Cardiac septum (tissue), 1 donor: ENCODE results near the gene MAPK13. TPM values are rescaled to one million over a fixed set of nuclear protein-coding genes. Genes with fewer than 3 reads are reported as not detected.

Experiments
- DNase-seq: peaks from one replicate; pipeline ENCODE4 v3.0.0-alpha.2; 2020; ENCODE audit warnings: low spot score
- intact Hi-C: fragments of 100-400 bp; cut with DNase I; formaldehyde crosslinking; loops from one replicate; pipeline ENCODE4 v1.14.0; 2022
- total RNA-seq: library from RNA; stranded (reverse); fragmentation: NEBNext Ultra II Directional; extraction: Animal tissue kit (Norgen Biotek cat#: 25700); gene quantifications from one replicate; pipeline ENCODE4 v1.2.1, GENCODE V29; 2021
- donor health status: DM: no; HTN: no; CAD: no.

The MAPK13 gene
- total RNA-seq, 1 donor from 2014 or later: 1.6 TPM

GRCh38 chr6:36141091-36141490, 10.8 kb downstream of the MAPK13 start:
- DNase-seq: no peak
- intact Hi-C loops: no loop called here

DNA sequence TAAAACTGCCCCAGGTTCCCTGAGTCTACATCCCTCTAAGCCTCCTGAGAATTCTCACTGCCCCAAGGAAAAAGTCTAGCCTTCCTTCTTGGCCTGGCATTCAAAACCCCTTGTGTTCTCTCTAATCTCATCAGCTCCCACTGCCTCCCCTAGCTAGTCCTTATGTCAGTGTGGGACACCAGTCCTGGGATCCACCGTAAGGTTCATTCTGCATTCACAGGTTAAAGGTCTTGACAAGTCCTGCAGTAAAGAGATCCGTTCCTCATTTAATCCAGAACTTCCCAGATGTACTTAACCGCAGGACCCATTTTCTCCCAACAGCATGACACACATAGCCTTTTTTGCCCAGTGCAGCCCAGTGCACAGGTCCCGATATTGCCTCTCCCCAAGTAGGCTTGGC, 11.6 kb downstream of the MAPK13 start:
- intact Hi-C loops: no loop called here
- peak; percentile 55 for DNase-seq

- intact Hi-C loops: no loop called here
- DNase-seq: no peak
Measured at GRCh38 chr6:36142971-36143838, 12.9 kb downstream of the MAPK13 start.

- intact Hi-C loops: no loop called here
- DNase-seq: no peak
Measured at GRCh38 chr6:36145495-36145894, 15.2 kb downstream of the MAPK13 start.

GRCh38 chr6:36147294-36147693, 17.0 kb downstream of the MAPK13 start:
- no peak for DNase-seq
- intact Hi-C loops: no loop called here

GRCh38 chr6:36149476-36149875, 19.2 kb downstream of the MAPK13 start:
- intact Hi-C loops: no loop called here
- no peak for DNase-seq

DNA sequence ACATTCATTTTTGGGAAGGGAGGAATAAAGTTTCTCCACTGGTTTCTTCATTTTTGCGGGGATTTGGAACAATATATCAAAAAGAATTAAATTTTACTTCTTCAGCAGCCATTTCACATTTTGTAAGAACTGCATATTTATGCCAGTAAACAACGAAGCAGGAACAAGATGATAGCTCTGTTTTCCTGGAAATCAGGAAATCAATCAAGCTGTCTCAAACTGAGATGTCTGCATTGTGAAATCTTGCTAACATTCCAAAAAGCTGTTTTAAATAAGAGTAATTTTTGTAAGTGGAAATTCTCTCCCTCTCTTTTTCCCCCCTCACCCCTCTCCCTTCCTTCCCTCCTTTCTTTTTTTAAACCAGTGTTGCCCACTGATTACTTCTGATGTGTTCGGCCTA, 20.0 kb downstream of the MAPK13 start:
- intact Hi-C loops: no loop called here
- DNase-seq: no peak

DNA sequence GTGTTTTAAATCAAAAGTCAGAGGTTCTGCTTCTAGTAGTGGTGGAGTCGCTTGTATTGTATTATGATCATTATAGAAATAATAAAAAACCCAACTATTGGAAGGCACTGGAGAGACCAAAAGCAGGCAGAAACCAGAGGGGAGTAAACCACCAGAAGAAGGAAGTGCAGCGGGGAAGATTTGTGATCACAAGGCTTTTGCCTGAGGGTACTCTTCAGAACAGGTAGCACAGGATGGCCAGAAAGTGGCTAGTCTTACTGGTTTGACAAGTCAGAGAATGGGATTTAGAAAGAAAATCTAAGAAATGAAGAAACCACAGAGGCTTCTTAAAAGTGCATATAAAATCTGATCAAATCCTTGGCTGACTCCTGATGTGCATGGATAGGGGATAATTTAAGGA, 24.0 kb downstream of the MAPK13 start:
- DNase-seq: no peak
- intact Hi-C loops: no loop called here

DNA sequence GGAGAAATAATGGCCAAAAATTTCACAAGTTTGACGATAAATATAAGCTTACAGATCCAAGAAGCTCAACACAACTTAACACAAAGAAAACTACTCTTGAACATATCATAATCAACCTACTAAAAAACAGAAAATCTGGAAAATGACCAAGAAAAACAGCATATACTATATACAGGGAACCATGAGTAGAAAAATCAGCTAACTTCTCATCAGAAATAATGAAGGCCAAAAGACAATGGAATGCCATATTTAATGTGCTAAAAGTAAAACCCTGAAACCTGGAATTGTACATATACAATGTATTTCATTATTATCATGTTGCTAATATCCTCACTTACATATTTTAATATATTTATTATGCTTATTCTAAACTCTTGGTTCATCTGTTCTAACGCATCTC, 25.3 kb downstream of the MAPK13 start:
- intact Hi-C loops: no loop called here
- no peak for DNase-seq

GRCh38 chr6:36160147-36160760, 29.9 kb downstream of the MAPK13 start:
- DNase-seq: no peak
- intact Hi-C loops: no loop called here

DNA sequence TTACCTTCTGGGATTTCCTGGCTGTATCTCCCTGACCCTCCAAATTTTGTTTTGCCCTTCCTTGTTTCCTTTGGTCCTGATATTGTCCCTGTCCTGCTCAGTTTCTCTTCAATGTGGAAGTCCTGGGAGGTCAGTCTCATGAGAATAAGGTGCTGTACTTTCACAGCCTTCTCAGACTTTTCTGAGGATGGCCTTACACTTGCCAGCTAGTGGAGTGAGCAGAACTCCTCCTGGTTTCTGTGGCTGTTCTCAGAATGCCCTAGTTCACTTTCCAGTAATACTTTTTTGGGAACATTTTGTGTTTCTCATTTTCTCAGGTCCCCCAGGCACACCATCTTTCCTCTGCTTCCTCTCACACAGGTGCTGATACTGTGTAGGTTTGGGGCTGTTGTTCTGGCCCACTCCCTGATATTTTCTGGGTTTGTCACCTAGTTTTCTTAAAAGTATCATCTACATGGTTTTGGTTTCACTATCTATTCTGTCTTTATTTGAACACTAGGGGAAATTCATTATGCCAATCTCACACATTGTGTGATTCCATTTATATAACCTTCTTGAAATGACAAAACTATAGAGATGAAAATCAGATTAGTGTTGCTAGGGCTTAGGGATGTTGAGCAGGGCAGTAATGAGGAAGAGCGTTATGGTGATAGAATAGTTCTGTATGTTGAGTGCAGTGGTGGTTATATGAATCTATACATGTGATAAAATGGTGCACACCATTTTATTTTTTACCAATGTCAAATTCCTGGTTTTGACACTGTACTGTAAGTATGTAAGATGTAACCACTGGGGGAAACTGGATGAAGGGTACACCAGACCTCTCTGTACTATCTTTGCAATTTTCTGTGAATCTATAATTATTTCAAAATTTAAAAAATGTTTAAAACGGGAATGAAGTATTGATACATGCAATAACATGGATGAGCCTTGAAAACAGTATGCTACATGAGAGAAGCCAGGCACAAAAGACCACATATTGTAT, 39.0 kb downstream of the MAPK13 start:
- intact Hi-C loops: no loop called here
- no peak for DNase-seq

DNA sequence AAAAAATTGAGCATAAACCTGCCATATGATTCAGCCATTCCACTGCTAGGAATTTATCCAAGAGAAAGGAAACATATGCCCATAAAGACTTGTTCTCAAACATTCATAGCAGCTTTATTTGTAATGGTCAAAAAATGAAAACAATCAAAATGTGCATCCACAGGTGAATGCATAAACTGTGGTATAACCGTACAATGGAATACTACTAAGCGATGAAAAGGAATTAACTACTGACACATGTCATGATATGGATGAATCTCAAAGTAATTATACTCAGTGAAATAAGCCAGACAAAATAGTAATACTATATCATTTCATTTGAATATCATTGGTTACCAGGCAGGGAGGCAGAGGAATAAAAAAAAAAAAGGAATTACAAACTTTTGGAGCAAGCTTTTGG, 40.4 kb downstream of the MAPK13 start:
- DNase-seq: no peak
- intact Hi-C loops: no loop called here

DNA sequence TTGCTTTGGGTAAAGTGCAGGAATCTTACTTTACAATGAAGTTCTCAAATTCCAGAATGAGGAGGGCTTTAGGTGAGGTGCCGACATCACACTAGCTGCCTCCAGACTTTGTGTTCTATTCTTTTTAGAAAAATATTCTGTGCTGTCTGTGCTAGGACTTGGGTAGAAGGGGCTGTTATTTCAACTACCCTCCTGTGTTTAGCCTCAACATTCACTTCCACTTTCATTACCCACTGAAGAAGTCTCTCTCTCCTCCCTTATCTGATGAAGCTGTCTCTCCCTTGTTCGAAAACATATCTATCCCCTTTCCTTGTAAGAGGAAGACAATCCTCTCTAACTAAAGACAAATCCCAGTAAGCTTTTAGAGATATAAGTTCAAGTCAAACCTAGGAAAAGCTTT, 41.3 kb downstream of the MAPK13 start:
- intact Hi-C loops: no loop called here
- no peak for DNase-seq

- DNase-seq: no peak
- intact Hi-C loops: no loop called here
Measured at GRCh38 chr6:36177166-36177565, 46.9 kb downstream of the MAPK13 start.

DNA sequence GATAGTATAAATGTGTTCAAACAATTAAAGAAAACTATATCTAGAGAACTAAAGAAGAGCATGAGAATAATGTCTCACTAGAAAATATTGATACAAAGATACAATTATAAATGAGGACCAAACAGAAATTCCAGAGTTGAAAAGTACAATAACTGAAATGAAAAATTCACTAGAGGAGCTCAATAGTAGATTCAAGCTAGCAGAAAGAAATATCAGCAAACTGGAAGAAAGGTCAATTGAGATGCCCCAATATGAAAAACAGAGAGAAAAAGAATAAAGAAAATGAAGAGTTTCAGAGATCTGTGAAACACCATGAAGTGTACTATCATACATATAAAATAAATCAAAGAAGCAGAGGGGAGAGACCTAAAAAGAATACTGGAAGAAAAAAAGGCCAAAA, 48.2 kb downstream of the MAPK13 start:
- DNase-seq: no peak
- intact Hi-C loops: no loop called here

GRCh38 chr6:36180126-36180525, 49.8 kb downstream of the MAPK13 start:
- no peak for DNase-seq
- intact Hi-C loops: no loop called here

GRCh38 chr6:36184311-36184710, 54.0 kb downstream of the MAPK13 start:
- no peak for DNase-seq
- intact Hi-C loops: no loop called here

DNA sequence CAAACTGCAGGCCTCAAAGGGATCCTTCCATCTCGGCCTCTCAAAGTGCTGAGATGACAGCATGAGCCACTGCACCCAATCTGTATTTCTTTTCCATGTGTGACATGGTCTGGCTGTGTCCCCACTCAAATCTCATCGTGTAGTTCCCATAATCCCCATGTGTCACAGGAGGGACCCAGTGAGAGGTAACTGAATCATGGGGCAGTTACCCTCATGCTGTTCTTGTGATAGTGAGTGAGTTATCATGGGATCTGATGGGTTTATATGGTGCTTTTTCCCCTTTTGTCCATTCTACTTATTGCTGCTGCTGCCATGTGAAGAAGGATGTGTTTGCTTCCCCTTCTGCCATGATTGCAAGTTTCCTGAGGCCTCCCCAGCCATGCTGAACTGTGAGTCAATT, 55.9 kb downstream of the MAPK13 start:
- no peak for DNase-seq
- intact Hi-C loops: no loop called here

- DNase-seq: no peak
- intact Hi-C loops: no loop called here
Measured at GRCh38 chr6:36187446-36187845, 57.1 kb downstream of the MAPK13 start.
